ENCODE results near the gene ZSCAN31. TPM values are rescaled to one million over a fixed set of nuclear protein-coding genes. Genes with fewer than 3 reads are reported as not detected.

Gene ZSCAN31
- total and polyA plus RNA-seq, 2 donors (not counting 3 experiments of a cell fraction or from before 2014, with no cell fraction given): 12.9 to 23.0 TPM

- Histone ChIP-seq H2AFZ (ENCODE audit: low read depth, low read length) (peak overlapping the region; percentile 78), H3K27ac (ENCODE audit: insufficient read depth, low read depth, low read length) (peak overlapping the region; percentile 96), H3K9me3 (replicated peaks; ENCODE audit: control insufficient read depth, insufficient read depth, low read length) (no peaks in the 10 kb centered on the region), H3K79me2 (ENCODE audit: control insufficient read depth, insufficient read depth, low read length) (no peaks in the 10 kb centered on the region), H3K27me3 (ENCODE audit: control insufficient read depth in 2 of 2, insufficient read depth in 2 of 2, low read length in 2 of 2) (no peaks in the 10 kb centered on the region), H3K9ac (replicated peaks; ENCODE audit: extremely low read depth, insufficient read depth, low read length) (peak overlapping the region; percentile 96), H3K4me2 (ENCODE audit: insufficient read depth, low read length) (peak overlapping the region; percentile 88), H3K9me1 (replicated peaks; ENCODE audit: control insufficient read depth, extremely low read depth, insufficient read depth, low read length) (no peaks in the 10 kb centered on the region), H3K36me3 (ENCODE audit: control insufficient read depth in 2 of 2, extremely low read depth in 1 of 2, insufficient read depth in 2 of 2, low read length in 2 of 2) (no peaks in the 10 kb centered on the region), H4K20me1 (replicated peaks; ENCODE audit: control insufficient read depth, extremely low read depth, insufficient read depth, low read length) (no peaks in the 10 kb centered on the region), H3K4me3 (replicated peaks in 1 of 3; ENCODE audit: insufficient read depth in 1 of 3, low read depth in 1 of 3, low read length in 3 of 3) (peak overlapping the region in 2 of 3 experiments; percentile 19 to 79), H3K4me1 (ENCODE audit: control insufficient read depth, extremely low read depth, insufficient read depth, low read length) (peaks cover 15% of the 10 kb centered on the region)
- ChIA-PET POLR2A (interaction anchor here (0.5 to 2.0 kb wide), 13 partner anchors 13 to 527 kb away, joined by 3 to 15 read pairs (median 3); partner anchors contain the start of genes PGBD1, ZKSCAN4, ZKSCAN8 and ZSCAN26), CTCF (interaction anchor here (1.1 to 4.8 kb wide), 6 partner anchors 18 to 192 kb away, joined by 3 to 33 read pairs (median 4); no protein-coding TSS in a partner anchor)
- dilution Hi-C loops (cut with MboI; ENCODE audit: extremely low pct_ligation_motif_present, low sequenced_read_pairs): no loop called here
- no peak for FAIRE-seq
- DNase-seq (ENCODE audit: low read depth, low spot score): no peak
- TSS peak; percentile 72 for BruUV-seq (replicated peaks)
- TF ChIP-seq POLR2AphosphoS5 (IDR thresholded peaks at IDR 0.05; ENCODE audit: insufficient read depth, low read depth, low read length) (no peak), JUN (IDR thresholded peaks at IDR 0.05; ENCODE audit: borderline replicate concordance, insufficient read depth, insufficient read length, low read depth) (no peak), POLR2A (IDR thresholded peaks at IDR 0.05; ENCODE audit: low read depth, low read length) (no peak), GATA2 (IDR thresholded peaks at IDR 0.05; ENCODE audit: insufficient read depth, insufficient read length, low read depth, low read length) (no peak), FOS (IDR thresholded peaks at IDR 0.05; ENCODE audit: borderline replicate concordance, insufficient read depth, low read length) (no peak), MAX (IDR thresholded peaks at IDR 0.05; ENCODE audit: insufficient read depth, insufficient read length) (no peak), CTCF (IDR thresholded peaks at IDR 0.05; ENCODE audit: extremely low read depth in 1 of 2, insufficient read depth in 1 of 2, low read depth in 1 of 2, low read length in 2 of 2) (no peak), EZH2 (IDR thresholded peaks at IDR 0.05; ENCODE audit: borderline replicate concordance, low read depth, low read length, severe bottlenecking) (no peak), MYC (IDR thresholded peaks at IDR 0.05; ENCODE audit: low read depth, low read length) (no peak)
- intact Hi-C loops (cut with micrococcal nuclease): loop anchor here (1.0 to 5.0 kb wide), 6 partner anchors 53 to 1292 kb away; partner anchors contain the start of genes PGBD1, ZNF165 and ZSCAN9
These were observed 846 bp downstream of the ZSCAN31 start for GRCh38 chr6:28335040-28335563.
